ENCODE measurements around the gene TMUB1. TPM values are rescaled to one million over a fixed set of nuclear protein-coding genes. Genes with fewer than 3 reads are reported as not detected.

The TMUB1 gene
- total and polyA plus RNA-seq, 2 donors (not counting 3 experiments of a cell fraction or from before 2014, with no cell fraction given) = 41.3 to 45.3 TPM

- H3K27ac ChIP-seq (ENCODE audit: insufficient read depth, low read depth, low read length) = no peak overlapping the region
- intact Hi-C loops (cut with micrococcal nuclease) (loop anchor here (1.0 to 2.0 kb wide), 8 partner anchors 22 to 212 kb away; partner anchors contain the start of genes ABCB8 and FASTK), dilution Hi-C loops (cut with MboI; ENCODE audit: extremely low pct_ligation_motif_present, low sequenced_read_pairs) (no loop called here)
- H3K27me3 ChIP-seq (ENCODE audit: control insufficient read depth in 2 of 2, insufficient read depth in 2 of 2, low read length in 2 of 2) = no peaks in the 10 kb centered on the region
- H3K9me1 ChIP-seq (replicated peaks; ENCODE audit: control insufficient read depth, extremely low read depth, insufficient read depth, low read length) = no peaks in the 10 kb centered on the region
- CTCF ChIA-PET = interaction anchor here (0.5 to 4.5 kb wide), 17 partner anchors 9 to 148 kb away, joined by 3 to 26 read pairs (median 7); partner anchors contain the start of genes ABCB8, AGAP3 and FASTK
- H3K36me3 ChIP-seq (ENCODE audit: control insufficient read depth in 2 of 2, extremely low read depth in 1 of 2, insufficient read depth in 2 of 2, low read length in 2 of 2) = peaks cover 0 to 2% of the 10 kb centered on the region in 2 experiments
- H3K9ac ChIP-seq (replicated peaks; ENCODE audit: extremely low read depth, insufficient read depth, low read length) = no peak overlapping the region
- no peak overlapping the region for H3K4me2 ChIP-seq (ENCODE audit: insufficient read depth, low read length)
- H3K4me1 ChIP-seq (ENCODE audit: control insufficient read depth, extremely low read depth, insufficient read depth, low read length) = peaks cover 19% of the 10 kb centered on the region
- peaks cover 74% of the 10 kb centered on the region for H3K79me2 ChIP-seq (ENCODE audit: control insufficient read depth, insufficient read depth, low read length)
- H3K9me3 ChIP-seq (replicated peaks; ENCODE audit: control insufficient read depth, insufficient read depth, low read length) = no peaks in the 10 kb centered on the region
- TF ChIP-seq FOS (IDR thresholded peaks at IDR 0.05; ENCODE audit: borderline replicate concordance, insufficient read depth, low read length) (no peak), MYC (IDR thresholded peaks at IDR 0.05; ENCODE audit: low read depth, low read length) (no peak), EZH2 (IDR thresholded peaks at IDR 0.05; ENCODE audit: borderline replicate concordance, low read depth, low read length, severe bottlenecking) (no peak), POLR2AphosphoS5 (IDR thresholded peaks at IDR 0.05; ENCODE audit: insufficient read depth, low read depth, low read length) (peak; percentile 38), GATA2 (IDR thresholded peaks at IDR 0.05; ENCODE audit: insufficient read depth, insufficient read length, low read depth, low read length) (no peak), JUN (IDR thresholded peaks at IDR 0.05; ENCODE audit: borderline replicate concordance, insufficient read depth, insufficient read length, low read depth) (no peak), POLR2A (IDR thresholded peaks at IDR 0.05; ENCODE audit: low read depth, low read length) (no peak)
- TF ChIP-seq, protein P1, sequence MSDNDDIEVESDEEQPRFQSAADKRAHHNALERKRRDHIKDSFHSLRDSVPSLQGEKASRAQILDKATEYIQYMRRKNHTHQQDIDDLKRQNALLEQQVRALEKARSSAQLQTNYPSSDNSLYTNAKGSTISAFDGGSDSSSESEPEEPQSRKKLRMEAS (IDR thresholded peaks at IDR 0.05; ENCODE audit: insufficient read depth, insufficient read length) = no peak
- TF ChIP-seq, protein P2, sequence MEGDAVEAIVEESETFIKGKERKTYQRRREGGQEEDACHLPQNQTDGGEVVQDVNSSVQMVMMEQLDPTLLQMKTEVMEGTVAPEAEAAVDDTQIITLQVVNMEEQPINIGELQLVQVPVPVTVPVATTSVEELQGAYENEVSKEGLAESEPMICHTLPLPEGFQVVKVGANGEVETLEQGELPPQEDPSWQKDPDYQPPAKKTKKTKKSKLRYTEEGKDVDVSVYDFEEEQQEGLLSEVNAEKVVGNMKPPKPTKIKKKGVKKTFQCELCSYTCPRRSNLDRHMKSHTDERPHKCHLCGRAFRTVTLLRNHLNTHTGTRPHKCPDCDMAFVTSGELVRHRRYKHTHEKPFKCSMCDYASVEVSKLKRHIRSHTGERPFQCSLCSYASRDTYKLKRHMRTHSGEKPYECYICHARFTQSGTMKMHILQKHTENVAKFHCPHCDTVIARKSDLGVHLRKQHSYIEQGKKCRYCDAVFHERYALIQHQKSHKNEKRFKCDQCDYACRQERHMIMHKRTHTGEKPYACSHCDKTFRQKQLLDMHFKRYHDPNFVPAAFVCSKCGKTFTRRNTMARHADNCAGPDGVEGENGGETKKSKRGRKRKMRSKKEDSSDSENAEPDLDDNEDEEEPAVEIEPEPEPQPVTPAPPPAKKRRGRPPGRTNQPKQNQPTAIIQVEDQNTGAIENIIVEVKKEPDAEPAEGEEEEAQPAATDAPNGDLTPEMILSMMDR (IDR thresholded peaks at IDR 0.05; ENCODE audit: extremely low read depth in 1 of 2, insufficient read depth in 1 of 2, low read depth in 1 of 2, low read length in 2 of 2) = peak; percentile 85 to 91
- peak; percentile 90 for FAIRE-seq
- no peak overlapping the region for H2AFZ ChIP-seq (ENCODE audit: low read depth, low read length)
- POLR2A ChIA-PET = interaction anchor here (0.8 kb wide), 1 partner anchor 22 kb away, joined by 3 read pairs; no protein-coding TSS in a partner anchor
- H4K20me1 ChIP-seq (replicated peaks; ENCODE audit: control insufficient read depth, extremely low read depth, insufficient read depth, low read length) = no peaks in the 10 kb centered on the region
- no peak overlapping the region for H3K4me3 ChIP-seq (replicated peaks in 1 of 3; ENCODE audit: insufficient read depth in 1 of 3, low read depth in 1 of 3, low read length in 3 of 3)
- DNase-seq (ENCODE audit: low read depth, low spot score) = peak; percentile 65
- BruUV-seq (replicated peaks) = no TSS peak
Observed at GRCh38 chr7:151110941-151111645, 27.8 kb upstream of the TMUB1 start.

Measured in endothelial cell of umbilical vein (primary cell).